Measurements from ENCODE around the gene MEDAG.
"Not testable (repeated sequence)": the region's sequence is repeated elsewhere in the genome, so short reads cannot be mapped to it uniquely, and the experiment has no call there.

Gene MEDAG

DNA sequence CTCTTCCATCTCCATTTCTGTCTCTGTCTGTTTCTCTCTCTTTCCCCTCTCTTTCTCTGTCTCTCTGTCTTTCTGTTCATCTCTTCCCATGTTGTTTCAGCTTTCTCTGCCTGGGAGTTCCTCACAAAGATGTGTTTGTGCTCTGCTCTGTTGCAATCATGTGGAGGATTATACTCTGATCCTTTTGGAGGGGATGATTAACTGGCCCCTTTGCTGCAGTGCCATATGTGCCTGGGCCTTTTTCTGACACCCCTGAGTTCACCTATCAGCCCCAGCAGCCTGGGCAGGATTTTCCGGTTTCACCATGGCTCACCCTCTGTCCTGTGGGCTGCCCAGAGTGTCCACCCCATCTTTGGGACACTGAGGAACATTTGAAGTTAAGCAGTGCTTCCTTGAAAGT lies 17.3 kb downstream of the MEDAG start:
- TF ChIP-seq CTCF (IDR thresholded peaks at IDR 0.05; ENCODE audit: low read depth, low read length, missing control alignments): no peak
- in situ Hi-C loops (cut with HindIII; ENCODE audit: low pct_ligation_motif_present, low sequenced_read_pairs): no loop called here
- no peak for DNase-seq
- Histone ChIP-seq H3K36me3 (replicated peaks) (peaks cover 3% of the 10 kb centered on the region), H3K27ac (no peak overlapping the region), H3K27me3 (replicated peaks) (no peaks in the 10 kb centered on the region), H3K4me3 (ENCODE audit: low read depth, low read length) (no peak overlapping the region)

DNA sequence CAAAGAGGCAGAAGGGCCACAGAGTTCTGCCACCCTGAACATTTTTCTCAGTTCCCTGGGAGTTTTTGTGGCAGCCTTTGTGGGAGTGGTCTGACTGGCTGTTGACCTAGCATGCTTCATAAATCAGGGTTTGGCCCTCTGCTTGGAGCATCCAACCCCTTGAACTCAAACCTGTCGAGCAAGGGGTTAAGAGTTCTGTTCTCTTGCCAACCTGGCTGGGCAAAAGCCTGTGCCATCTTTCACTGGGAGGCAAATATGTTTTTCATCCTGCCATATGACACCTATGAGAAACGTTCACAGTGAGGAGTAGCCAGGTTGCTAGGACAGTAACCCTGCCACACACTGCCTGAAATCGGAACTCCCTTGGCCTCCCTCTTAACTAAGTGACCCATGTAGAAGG lies 18.6 kb downstream of the MEDAG start:
- H3K36me3 ChIP-seq (replicated peaks): peaks cover 3% of the 10 kb centered on the region
- in situ Hi-C loops (cut with HindIII; ENCODE audit: low pct_ligation_motif_present, low sequenced_read_pairs): no loop called here
- no peak overlapping the region for H3K4me3 ChIP-seq (ENCODE audit: low read depth, low read length)
- no peaks in the 10 kb centered on the region for H3K27me3 ChIP-seq (replicated peaks)
- no peak for TF ChIP-seq CTCF (IDR thresholded peaks at IDR 0.05; ENCODE audit: low read depth, low read length, missing control alignments)
- no peak for DNase-seq
- H3K27ac ChIP-seq: no peak overlapping the region

GRCh38 chr13:30925429-30925828 lies 19.4 kb downstream of the MEDAG start:
- in situ Hi-C loops (cut with HindIII; ENCODE audit: low pct_ligation_motif_present, low sequenced_read_pairs): no loop called here
- DNase-seq: no peak
- Histone ChIP-seq H3K4me3 (ENCODE audit: low read depth, low read length) (no peak overlapping the region), H3K27ac (no peak overlapping the region), H3K27me3 (replicated peaks) (no peaks in the 10 kb centered on the region), H3K36me3 (replicated peaks) (peaks cover 3% of the 10 kb centered on the region)
- no peak for TF ChIP-seq CTCF (IDR thresholded peaks at IDR 0.05; ENCODE audit: low read depth, low read length, missing control alignments)

GRCh38 chr13:30926781-30927180 lies 20.7 kb downstream of the MEDAG start:
- H3K27ac ChIP-seq: no peak overlapping the region
- in situ Hi-C loops (cut with HindIII; ENCODE audit: low pct_ligation_motif_present, low sequenced_read_pairs): no loop called here

DNA sequence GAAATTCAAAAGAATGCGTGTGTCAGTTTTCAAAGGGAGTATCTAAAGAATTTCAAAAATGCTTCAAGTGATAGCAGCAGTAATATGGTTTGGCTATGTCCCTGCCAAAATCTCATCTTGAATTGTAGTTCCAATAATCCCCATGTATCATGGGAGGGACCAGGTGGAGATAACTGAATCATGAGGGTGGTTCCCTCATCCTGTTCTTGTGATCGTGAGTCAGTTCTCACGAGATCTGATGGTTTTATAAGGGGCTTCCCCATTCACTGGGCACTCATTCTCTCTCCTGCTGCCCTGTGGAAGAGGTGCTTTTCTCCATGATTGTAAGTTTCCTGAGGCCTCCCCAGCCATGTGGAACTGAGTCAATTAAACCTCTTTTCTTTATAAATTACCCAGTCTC lies 21.1 kb downstream of the MEDAG start:
- H3K4me3 ChIP-seq (ENCODE audit: low read depth, low read length); in situ Hi-C loops (cut with HindIII; ENCODE audit: low pct_ligation_motif_present, low sequenced_read_pairs); H3K27me3 ChIP-seq (replicated peaks); H3K36me3 ChIP-seq (replicated peaks): not testable (repeated sequence)
- peak overlapping the region; percentile 24 for H3K27ac ChIP-seq
- DNase-seq: peak; percentile 54

More at GRCh38 chr13:30926781-30927180, 20.7 kb downstream of the MEDAG start:
- H3K4me3 ChIP-seq (ENCODE audit: low read depth, low read length): no peak overlapping the region
- no peak for DNase-seq
- H3K27me3 ChIP-seq (replicated peaks): no peaks in the 10 kb centered on the region
- H3K36me3 ChIP-seq (replicated peaks): peaks cover 3% of the 10 kb centered on the region
- TF ChIP-seq CTCF (IDR thresholded peaks at IDR 0.05; ENCODE audit: low read depth, low read length, missing control alignments): no peak

- Histone ChIP-seq H3K27me3 (replicated peaks) (no peaks in the 10 kb centered on the region), H3K36me3 (replicated peaks) (peaks cover 3% of the 10 kb centered on the region), H3K27ac (peak overlapping the region; percentile 24), H3K4me3 (ENCODE audit: low read depth, low read length) (no peak overlapping the region)
- no peak for DNase-seq
- in situ Hi-C loops (cut with HindIII; ENCODE audit: low pct_ligation_motif_present, low sequenced_read_pairs): no loop called here
- no peak for TF ChIP-seq CTCF (IDR thresholded peaks at IDR 0.05; ENCODE audit: low read depth, low read length, missing control alignments)
Measured at GRCh38 chr13:30927595-30927994, 21.5 kb downstream of the MEDAG start.
